ENCODE results near the gene C3orf22.

- TF ChIP-seq EZH2 (IDR thresholded peaks at IDR 0.05; ENCODE audit: low read depth) = no peak
- no peak for TF ChIP-seq CTCF (conservative IDR thresholded peaks at IDR 0.05)
Observed at GRCh38 chr3:126604691-126605090, 46.0 kb upstream of the C3orf22 start.
